GM21717 (cell line): Measurements from ENCODE around the gene ABL1.
A peak's percentile ranks its signal among the peaks of the same experiment; 100 is the strongest.

Experiments used
- ATAC-seq: cut with Tn5 transposase; IDR thresholded peaks from one replicate; pipeline ENCODE4 v1.9.1; 2021; ENCODE audit warnings: mild to moderate bottlenecking, moderate library complexity; ENCODE audit not compliant: unreplicated experiment

ABL1 gene

GRCh38 chr9:130824643-130825350, 10.3 kb upstream of the ABL1 start:
- ATAC-seq, result no peak

- ATAC-seq, result no peak
Observed at GRCh38 chr9:130825351-130825651, 9.8 kb upstream of the ABL1 start.

- no peak for ATAC-seq
Observed at GRCh38 chr9:130825809-130826208, 9.2 kb upstream of the ABL1 start.

GRCh38 chr9:130829762-130830161, 5.3 kb upstream of the ABL1 start:
- no peak for ATAC-seq

- ATAC-seq, result no peak
Observed at GRCh38 chr9:130830231-130830760, 4.8 kb upstream of the ABL1 start.

GRCh38 chr9:130831077-130831476, 4.0 kb upstream of the ABL1 start:
- ATAC-seq, result no peak

GRCh38 chr9:130833031-130833990, 1.7 kb upstream of the ABL1 start:
- ATAC-seq, result no peak

- peak; percentile 17 for ATAC-seq
Observed at GRCh38 chr9:130835441-130836298, 616 bp downstream of the ABL1 start.

- ATAC-seq, result no peak
Observed at GRCh38 chr9:130837002-130837511, 2.0 kb downstream of the ABL1 start.

GRCh38 chr9:130837643-130838042, 2.6 kb downstream of the ABL1 start:
- no peak for ATAC-seq

- no peak for ATAC-seq
Observed at GRCh38 chr9:130839132-130840111, 4.4 kb downstream of the ABL1 start.

GRCh38 chr9:130842545-130842944, 7.5 kb downstream of the ABL1 start:
- ATAC-seq, result no peak

- ATAC-seq, result no peak
Observed at GRCh38 chr9:130843049-130843908, 8.2 kb downstream of the ABL1 start.

- ATAC-seq, result no peak
Observed at GRCh38 chr9:130844044-130844451, 9.0 kb downstream of the ABL1 start.

- ATAC-seq, result no peak
Observed at GRCh38 chr9:130845254-130845653, 10.2 kb downstream of the ABL1 start.

- no peak for ATAC-seq
Observed at GRCh38 chr9:130845901-130846481, 10.9 kb downstream of the ABL1 start.

GRCh38 chr9:130846487-130847305, 11.6 kb downstream of the ABL1 start:
- ATAC-seq, result no peak
